NCI-H82 treated with DMSO at 0.1 percent for 48 hours (cell line): ENCODE results near the gene DMRT3.

Experiments used
- DNase-seq: peaks from one replicate; lab custom pipeline; 2025; ENCODE audit not compliant: unreplicated experiment; lab: John Stamatoyannopoulos, UW

Gene DMRT3

DNA sequence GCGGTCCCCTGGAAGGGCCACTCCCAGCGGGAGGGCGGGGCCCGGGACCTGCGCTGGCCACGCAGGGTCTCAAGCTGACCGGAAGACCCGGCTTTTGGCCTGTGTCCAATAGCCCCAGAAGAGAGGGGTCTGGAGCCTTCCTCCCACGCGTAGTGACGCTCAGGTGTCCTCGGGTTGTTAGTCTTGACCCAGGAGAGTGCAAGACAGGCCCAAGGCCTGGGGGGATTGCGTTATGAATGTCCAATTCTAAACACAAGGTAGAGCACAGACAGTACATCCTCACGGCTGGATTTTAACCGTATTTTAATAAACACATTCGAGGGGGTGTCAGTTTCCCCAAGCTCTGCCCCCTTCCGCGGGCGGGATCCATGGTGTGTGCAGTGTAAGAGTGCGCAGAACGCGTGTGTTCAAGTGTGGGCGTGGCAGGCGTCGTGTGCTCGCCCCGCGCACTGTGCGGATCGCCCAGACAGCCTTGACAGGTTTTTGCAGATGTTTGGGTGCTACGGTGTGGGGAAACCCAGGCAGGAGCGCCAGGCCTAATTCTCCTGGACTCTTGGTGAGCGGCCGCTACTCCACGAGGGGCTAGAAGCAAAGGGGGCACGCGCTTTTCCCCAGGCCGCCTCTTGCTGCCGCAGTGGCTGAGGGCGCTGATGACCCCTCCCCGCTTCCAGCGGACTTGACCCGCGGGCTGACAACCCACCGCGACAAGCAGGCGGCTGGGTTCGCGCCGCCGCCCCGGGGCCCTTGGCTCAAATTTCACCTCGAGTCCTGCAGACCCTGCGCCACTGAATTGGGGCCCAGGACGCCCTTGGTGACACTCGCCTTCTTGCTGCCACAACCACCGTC lies 6.1 kb upstream of the DMRT3 start:
- no peak for DNase-seq

- DNase-seq: no peak
These were observed 4.5 kb upstream of the DMRT3 start for GRCh38 chr9:971901-972500.

- no peak for DNase-seq
These were observed 3.8 kb upstream of the DMRT3 start for GRCh38 chr9:972501-973294.

GRCh38 chr9:973295-973834 lies 3.1 kb upstream of the DMRT3 start:
- DNase-seq: no peak

- no peak for DNase-seq
These were observed 2.1 kb upstream of the DMRT3 start for GRCh38 chr9:974031-974995.

- DNase-seq: no peak
These were observed 1.3 kb upstream of the DMRT3 start for GRCh38 chr9:974996-975739.

GRCh38 chr9:975740-976257 lies 656 bp upstream of the DMRT3 start:
- no peak for DNase-seq

DNA sequence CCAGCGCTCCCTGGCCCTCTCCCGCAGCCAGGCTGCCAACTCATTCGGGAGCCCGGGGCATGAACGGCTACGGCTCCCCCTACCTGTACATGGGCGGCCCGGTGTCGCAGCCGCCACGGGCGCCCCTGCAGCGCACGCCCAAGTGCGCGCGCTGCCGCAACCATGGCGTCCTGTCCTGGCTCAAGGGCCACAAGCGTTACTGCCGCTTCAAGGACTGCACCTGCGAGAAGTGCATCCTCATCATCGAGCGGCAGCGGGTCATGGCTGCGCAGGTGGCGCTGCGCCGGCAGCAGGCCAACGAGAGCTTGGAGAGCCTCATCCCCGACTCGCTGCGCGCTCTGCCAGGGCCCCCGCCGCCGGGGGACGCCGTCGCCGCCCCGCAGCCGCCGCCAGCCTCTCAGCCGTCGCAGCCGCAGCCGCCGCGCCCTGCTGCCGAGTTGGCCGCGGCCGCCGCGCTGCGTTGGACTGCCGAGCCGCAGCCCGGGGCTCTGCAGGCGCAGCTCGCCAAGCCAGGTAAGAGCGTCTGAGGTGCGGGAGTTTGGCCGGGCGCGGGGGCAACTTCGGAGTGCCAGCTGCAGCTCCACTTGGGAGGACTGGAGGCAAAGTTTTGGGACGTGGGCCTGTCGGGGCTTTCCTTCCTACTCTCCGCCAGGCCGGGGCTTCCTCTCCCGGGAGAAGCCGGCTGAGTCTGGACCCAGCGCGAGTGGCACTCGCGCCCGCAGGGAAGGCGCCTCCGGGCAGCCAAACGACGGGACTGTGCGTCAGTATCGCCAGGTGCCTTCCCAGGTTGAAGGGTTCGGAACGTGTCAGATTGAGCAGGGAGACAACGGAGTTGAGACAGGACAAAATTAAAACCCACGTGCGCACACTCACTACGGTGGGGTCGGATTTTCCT lies 735 bp downstream of the DMRT3 start:
- no peak for DNase-seq

DNA sequence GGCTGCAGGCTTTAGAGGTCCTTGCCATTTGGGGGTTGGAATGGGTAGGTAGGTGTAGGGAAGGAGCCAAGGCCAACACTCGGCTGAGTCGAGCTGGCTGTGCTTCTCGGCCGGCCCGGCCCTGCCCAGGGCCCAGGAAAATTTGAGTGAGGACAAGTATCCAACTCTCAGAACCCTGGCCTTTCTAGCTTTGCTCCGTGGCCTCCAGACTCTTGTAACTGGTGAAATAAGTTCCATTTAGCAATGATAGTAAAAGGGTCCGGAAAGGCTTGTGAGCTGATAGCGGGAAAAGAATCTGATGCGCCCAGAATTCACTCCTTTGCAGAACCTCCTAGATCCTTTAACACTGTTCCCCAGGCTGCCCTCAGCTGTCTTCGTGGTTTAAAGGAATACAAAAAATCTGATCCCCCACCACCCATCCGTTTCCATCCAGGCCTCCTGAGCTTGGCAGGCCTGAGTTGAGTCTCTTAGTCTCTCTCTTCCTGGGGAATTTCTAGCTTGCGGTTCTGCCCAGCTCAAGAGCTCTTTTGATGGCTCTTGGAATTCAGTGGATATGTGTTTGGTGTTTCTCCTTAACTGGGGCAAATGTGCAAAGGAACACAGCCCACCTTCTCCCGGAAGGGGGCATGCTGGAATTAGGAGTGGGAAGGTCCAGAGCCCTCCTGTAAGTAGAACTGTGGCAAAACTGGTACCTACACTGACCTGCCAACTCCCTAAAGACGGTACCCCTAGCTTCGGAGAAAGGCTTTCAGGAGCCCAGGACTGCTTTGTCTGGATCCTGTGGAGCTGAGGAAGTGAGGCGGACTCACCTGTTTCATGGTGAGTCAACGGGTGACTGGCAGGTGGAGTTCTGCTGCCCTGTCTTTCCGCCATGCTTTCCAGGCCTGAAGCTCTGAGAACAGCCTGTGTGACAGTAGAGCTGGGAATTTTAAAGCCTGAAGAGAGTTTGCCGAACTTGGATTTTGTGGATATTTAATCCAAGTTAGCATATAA lies 1.7 kb downstream of the DMRT3 start:
- DNase-seq: no peak

- no peak for DNase-seq
These were observed 3.5 kb downstream of the DMRT3 start for GRCh38 chr9:979983-980382.

- DNase-seq: no peak
These were observed 4.2 kb downstream of the DMRT3 start for GRCh38 chr9:980640-981039.

GRCh38 chr9:981491-981898 lies 5.0 kb downstream of the DMRT3 start:
- no peak for DNase-seq

- DNase-seq: no peak
These were observed 6.2 kb downstream of the DMRT3 start for GRCh38 chr9:982394-983230.

GRCh38 chr9:994005-994404 lies 17.6 kb downstream of the DMRT3 start:
- DNase-seq: no peak

DNA sequence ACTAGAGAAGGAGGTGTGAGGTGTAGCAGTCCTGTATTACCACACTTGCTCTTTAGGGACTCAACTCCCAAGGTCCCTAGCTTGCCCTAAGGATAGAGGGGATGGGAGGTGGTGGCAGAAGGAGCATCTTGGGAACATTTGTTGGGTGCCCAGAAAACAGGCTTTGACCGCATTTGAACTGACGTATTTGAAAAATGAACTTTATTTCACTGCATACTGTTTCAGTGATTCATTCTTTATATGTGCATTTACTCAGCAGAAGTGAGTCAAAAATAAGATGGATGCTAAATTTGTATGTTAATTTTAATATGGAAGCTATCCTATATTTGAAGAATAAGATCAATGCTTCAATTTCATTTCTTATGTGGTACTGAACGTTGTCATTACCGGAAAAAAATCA lies 18.7 kb downstream of the DMRT3 start:
- no peak for DNase-seq

DNA sequence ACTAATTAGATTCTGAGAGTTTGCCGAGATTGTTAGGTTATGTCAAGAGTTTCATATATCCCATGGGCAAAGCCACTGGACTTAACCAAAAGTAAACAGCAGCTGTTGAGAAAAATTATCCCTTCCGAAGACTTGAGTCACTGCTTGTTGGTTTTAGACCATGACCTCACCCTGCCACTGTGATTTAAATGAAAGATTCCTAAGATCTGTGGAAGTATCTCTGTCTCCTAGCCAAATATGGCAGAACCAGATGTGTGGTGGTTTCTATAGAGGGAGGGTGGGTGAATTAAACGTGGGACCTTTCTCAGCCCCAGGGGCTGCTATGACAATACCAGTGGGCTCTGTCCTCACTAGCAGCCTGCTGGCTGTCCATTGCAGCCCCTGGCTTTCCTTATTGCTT lies 19.3 kb downstream of the DMRT3 start:
- no peak for DNase-seq
